IPS-11a (cell line): ENCODE data around the gene HMHB1.
"Not testable (repeated sequence)": the region's sequence is repeated elsewhere in the genome, so short reads cannot be mapped to it uniquely, and the experiment has no call there.

ENCODE experiments used
- H3K4me3 ChIP-seq: one replicate; pipeline ENCODE4 v1.5.1; 2013; ENCODE audit warnings: low read depth, low read length, control low read depth

HMHB1 gene

GRCh38 chr5:143801252-143801939 is 10.6 kb upstream of the HMHB1 start:
- H3K4me3 ChIP-seq, result no peak overlapping the region

- no peak overlapping the region for H3K4me3 ChIP-seq
These were observed 6.1 kb upstream of the HMHB1 start for GRCh38 chr5:143805861-143806260.

GRCh38 chr5:143806579-143806978 is 5.4 kb upstream of the HMHB1 start:
- no peak overlapping the region for H3K4me3 ChIP-seq

GRCh38 chr5:143807401-143807800 is 4.6 kb upstream of the HMHB1 start:
- no peak overlapping the region for H3K4me3 ChIP-seq

GRCh38 chr5:143816370-143816769 is 4.4 kb downstream of the HMHB1 start:
- H3K4me3 ChIP-seq, result not testable (repeated sequence)

GRCh38 chr5:143819716-143820115 is 7.8 kb downstream of the HMHB1 start:
- H3K4me3 ChIP-seq, result no peak overlapping the region

- no peak overlapping the region for H3K4me3 ChIP-seq
These were observed 8.5 kb downstream of the HMHB1 start for GRCh38 chr5:143820451-143820850.

- no peak overlapping the region for H3K4me3 ChIP-seq
These were observed 13.1 kb downstream of the HMHB1 start for GRCh38 chr5:143824851-143825720.

GRCh38 chr5:143826951-143827444 is 15.0 kb downstream of the HMHB1 start:
- H3K4me3 ChIP-seq, result no peak overlapping the region

GRCh38 chr5:143828710-143829109 is 16.7 kb downstream of the HMHB1 start:
- H3K4me3 ChIP-seq, result no peak overlapping the region

- no peak overlapping the region for H3K4me3 ChIP-seq
These were observed 21.2 kb downstream of the HMHB1 start for GRCh38 chr5:143833177-143833576.

GRCh38 chr5:143835251-143835650 is 23.3 kb downstream of the HMHB1 start:
- no peak overlapping the region for H3K4me3 ChIP-seq

- no peak overlapping the region for H3K4me3 ChIP-seq
These were observed 24.3 kb downstream of the HMHB1 start for GRCh38 chr5:143836161-143836725.

GRCh38 chr5:143837306-143837848 is 25.4 kb downstream of the HMHB1 start:
- H3K4me3 ChIP-seq, result no peak overlapping the region

GRCh38 chr5:143841446-143841845 is 29.5 kb downstream of the HMHB1 start:
- no peak overlapping the region for H3K4me3 ChIP-seq

- H3K4me3 ChIP-seq, result no peak overlapping the region
These were observed 31.0 kb downstream of the HMHB1 start for GRCh38 chr5:143842920-143843319.

GRCh38 chr5:143843461-143843860 is 31.5 kb downstream of the HMHB1 start:
- H3K4me3 ChIP-seq, result no peak overlapping the region

GRCh38 chr5:143850050-143850683 is 38.2 kb downstream of the HMHB1 start:
- no peak overlapping the region for H3K4me3 ChIP-seq

GRCh38 chr5:143851383-143851782 is 39.4 kb downstream of the HMHB1 start:
- no peak overlapping the region for H3K4me3 ChIP-seq

- no peak overlapping the region for H3K4me3 ChIP-seq
These were observed 48.2 kb downstream of the HMHB1 start for GRCh38 chr5:143860211-143860610.

- H3K4me3 ChIP-seq, result no peak overlapping the region
These were observed 50.3 kb downstream of the HMHB1 start for GRCh38 chr5:143862271-143862670.
